HepG2 (cell line): Measurements from ENCODE around the gene FAM229B. TPM values are rescaled to one million over a fixed set of nuclear protein-coding genes. Genes with fewer than 3 reads are reported as not detected.

Experiments
- ATAC-seq: fragments of 200-7000 bp; cut with Tn5 transposase; 3 replicates; pipeline ENCODE4 v1.9.1; 2020; ENCODE audit warnings: mild to moderate bottlenecking, moderate library complexity
- BruUV-seq: library from RNA; stranded (reverse); fragments of 400-500 nt; replicated peaks from 2 replicates; lab custom pipeline; 2021; lab: Mats Ljungman, UMichigan
- CTCF ChIA-PET: fragments of 300-600 bp; formaldehyde crosslinking; extraction: SDS; loops from one replicate; lab custom pipeline; 2021; ENCODE audit warnings: low total read pairs, inconsistent platforms, low intra/inter-chr PET ratio; lab: Yijun Ruan, JAX
- POLR2A ChIA-PET: fragments of 350-600 bp; sonication (Branson Sonifier 250); formaldehyde crosslinking; loops from one replicate; lab custom pipeline; 2020; ENCODE audit warnings: antibody characterized with exemption, inconsistent platforms; lab: Yijun Ruan, JAX
- DNase-seq: peaks from one replicate; pipeline ENCODE4 v3.0.0-alpha.2; 2015; ENCODE audit warnings: low spot score
- FAIRE-seq: peaks from 3 replicates; lab custom pipeline; 2011; peaks lifted over from hg19 to GRCh38; lab: Jason Lieb, UNC
- H2AFZ ChIP-seq: one replicate; pipeline ENCODE4 v1.6.1; 2011; ENCODE audit warnings: low read length, inconsistent platforms
- H3K27ac ChIP-seq: fragments of 300-600 bp; 3 replicates; pipeline ENCODE4 v1.8.0; 2011; ENCODE audit warnings: mixed run types, mild to moderate bottlenecking, mixed read lengths, low read length, inconsistent platforms; ENCODE audit not compliant: insufficient read depth; ENCODE audit errors: extremely low read length
- H3K27me3 ChIP-seq, 2 experiments: fragments of 200-600 bp in 1 of 2; 2 replicates in 1 of 2; 3 replicates in 1 of 2; pipeline versions ENCODE4 v1.6.0 to v1.8.0; 2011; ENCODE audit warnings: low read length in 2 of 2, mild to moderate bottlenecking in 2 of 2, moderate library complexity in 2 of 2, inconsistent platforms in 1 of 2; ENCODE audit not compliant: insufficient read depth in 2 of 2, control insufficient read depth in 1 of 2
- H3K36me3 ChIP-seq, 2 experiments: fragments of 200-600 bp in 1 of 2; replicated peaks in 1 of 2; 2 replicates in 1 of 2; 3 replicates in 1 of 2; pipeline versions ENCODE4 v1.5.1 to v1.8.0; 2011; ENCODE audit warnings: low read length in 2 of 2, inconsistent platforms in 1 of 2; ENCODE audit not compliant: insufficient read depth in 2 of 2, control insufficient read depth in 1 of 2
- H3K4me1 ChIP-seq: 2 replicates; pipeline ENCODE4 v1.5.1; 2012; ENCODE audit warnings: low read length, inconsistent platforms; ENCODE audit not compliant: insufficient read depth
- H3K4me2 ChIP-seq: 2 replicates; pipeline ENCODE4 v1.6.0; 2011; ENCODE audit warnings: low read depth, low read length, inconsistent platforms
- H3K4me3 ChIP-seq, 3 experiments: fragments of 200-600 bp in 1 of 3; sonication (generic), shearing (Covaris generic) in 1 of 3; replicated peaks in 1 of 3; 2 replicates each; pipeline ENCODE4 v1.5.1; 2011 to 2016; ENCODE audit warnings: low read length in 3 of 3, inconsistent platforms in 2 of 3, low read depth in 2 of 3, mild to moderate bottlenecking in 2 of 3, control low read depth in 1 of 3, mixed read lengths in 1 of 3; ENCODE audit not compliant: insufficient read depth in 1 of 3
- H3K79me2 ChIP-seq: one replicate; pipeline ENCODE4 v1.6.1; 2011; ENCODE audit warnings: low read length, inconsistent platforms; ENCODE audit not compliant: insufficient read depth
- H3K9ac ChIP-seq: 2 replicates; pipeline ENCODE4 v1.6.0; 2011; ENCODE audit warnings: mild to moderate bottlenecking, low read depth, low read length, inconsistent platforms; ENCODE audit not compliant: insufficient read depth
- H3K9me3 ChIP-seq: 2 replicates; pipeline ENCODE4 v1.5.1; 2012; ENCODE audit warnings: mild to moderate bottlenecking, low read length
- H4K20me1 ChIP-seq: 2 replicates; pipeline ENCODE4 v1.6.0; 2011; ENCODE audit warnings: inconsistent platforms, mild to moderate bottlenecking, low read length, moderate library complexity; ENCODE audit not compliant: insufficient read depth
- FOXJ3 ChIP-seq: sonication (generic); formaldehyde crosslinking; IDR thresholded peaks from 2 replicates; pipeline ENCODE4 v1.4.0; 2020; ENCODE audit warnings: missing genetic modification reagents, mild to moderate bottlenecking, borderline replicate concordance
- IRF2 ChIP-seq: IDR thresholded peaks from 2 replicates; pipeline ENCODE4 v1.6.1; 2018; ENCODE audit warnings: missing genetic modification reagents, missing compliant biosample characterization
- KDM4B ChIP-seq: sonication (generic); formaldehyde crosslinking; IDR thresholded peaks from 2 replicates; pipeline ENCODE4 v1.4.0; 2020; ENCODE audit warnings: missing genetic modification reagents
- SMARCC2 ChIP-seq: fragments of 450-650 bp; IDR thresholded peaks from 2 replicates; pipeline ENCODE4 v1.6.1; 2017; ENCODE audit warnings: antibody characterized with exemption, mild to moderate bottlenecking
- STAT6 ChIP-seq: sonication (generic); formaldehyde crosslinking; IDR thresholded peaks from 2 replicates; pipeline ENCODE4 v1.4.0; 2020; ENCODE audit warnings: missing genetic modification reagents, mild to moderate bottlenecking, borderline replicate concordance
- TBP ChIP-seq: sonication (generic); formaldehyde crosslinking; IDR thresholded peaks from 2 replicates; pipeline ENCODE4 v1.5.0; 2020; ENCODE audit warnings: missing genetic modification reagents
- ZNF317 ChIP-seq: sonication (generic); formaldehyde crosslinking; IDR thresholded peaks from 2 replicates; pipeline ENCODE4 v1.5.0; 2020; ENCODE audit warnings: mild to moderate bottlenecking, missing genetic modification reagents
- ZNF343 ChIP-seq: sonication (generic); formaldehyde crosslinking; IDR thresholded peaks from 2 replicates; pipeline ENCODE4 v1.4.0; 2020; ENCODE audit warnings: mild to moderate bottlenecking, missing genetic modification reagents
- ZNF766 ChIP-seq: sonication (generic); formaldehyde crosslinking; IDR thresholded peaks from 2 replicates; pipeline ENCODE4 v1.5.0; 2020; ENCODE audit warnings: missing genetic modification reagents, borderline replicate concordance
- WGBS: methylation state at CpG from one replicate; pipeline ENCODE4 v1.1.6; 2017; ENCODE audit warnings: low lambda C conversion rate; 5-methylcytosine and 5-hydroxymethylcytosine counted together
- in situ Hi-C: cut with HindIII; loops from 2 replicates; pipeline ENCODE4 v1.10.0; 2017; ENCODE audit warnings: low pct_unique_long_range_greater_than_20kb; ENCODE audit not compliant: extremely low pct_ligation_motif_present
- intact Hi-C: fragments of 100-400 bp; cut with micrococcal nuclease; formaldehyde crosslinking; loops from one replicate; pipeline ENCODE4 v1.10.0; 2022; ENCODE audit not compliant: unreplicated experiment
- polyA plus RNA-seq, 8 experiments: library from polyadenylated mRNA; depleted of rRNA in 3 of 8; stranded (reverse) in 7 of 8; unstranded in 1 of 8; fragments of >200 nt; fragmentation: Illumina TruSeq in 4 of 8; extraction: Trizol in 4 of 8; gene quantifications; 2 replicates each; pipeline versions ENCODE4 v1.2.1 to v1.2.3, GENCODE V29; 2011 to 2016; ENCODE audit warnings: low read depth in 4 of 8, missing spikeins in 1 of 8, mixed read lengths in 1 of 8; ENCODE audit not compliant: insufficient read depth in 1 of 8
- total RNA-seq, 5 experiments: library from RNA; depleted of rRNA; stranded (reverse); fragments of >200 nt; fragmentation: Illumina TruSeq; extraction: Trizol; gene quantifications; 2 replicates each; pipeline ENCODE4 v1.2.3, GENCODE V29; 2016; ENCODE audit warnings: low read depth in 1 of 5
- TF ChIP-seq, protein P1 (sequence below): sonication (generic); formaldehyde crosslinking; IDR thresholded peaks from 2 replicates; pipeline ENCODE4 v1.4.0; 2020; ENCODE audit warnings: low read depth, mild to moderate bottlenecking, missing genetic modification reagents

Gene FAM229B
- total and polyA plus RNA-seq, 2 of the 13 experiments (the other 11 are each of a cell fraction or from before 2014, with no cell fraction given): 11.3 to 19.5 TPM

DNA sequence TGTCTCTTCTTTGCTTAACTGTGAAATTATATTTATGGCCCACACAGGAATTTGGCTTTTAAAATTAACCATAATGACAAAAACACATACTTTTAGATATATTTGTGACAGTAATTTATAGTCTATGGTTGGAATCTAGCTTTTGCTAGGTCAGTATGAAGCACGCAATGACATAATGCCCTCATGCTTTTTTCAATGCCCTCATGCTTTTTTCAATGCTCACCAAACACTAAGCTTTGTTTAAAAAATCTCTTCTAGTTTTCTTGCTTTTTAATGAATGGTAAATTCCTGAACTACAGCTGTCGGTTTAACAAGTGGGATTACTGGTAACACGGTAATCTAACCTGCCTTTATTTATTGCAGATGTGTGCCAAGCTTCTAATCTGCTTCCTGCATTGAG is 20.8 kb upstream of the FAM229B start:
- ATAC-seq: no peak
- Histone ChIP-seq H3K4me1 (no peaks in the 10 kb centered on the region), H3K4me3 (no peak overlapping the region), H4K20me1 (no peaks in the 10 kb centered on the region), H3K27ac (no peak overlapping the region), H3K27me3 (no peaks in the 10 kb centered on the region), H3K4me2 (no peak overlapping the region), H3K9me3 (no peaks in the 10 kb centered on the region), H3K36me3 (no peaks in the 10 kb centered on the region; a peak in 1 of 5 replicates), H2AFZ (no peak overlapping the region), H3K9ac (no peak overlapping the region), H3K79me2 (no peaks in the 10 kb centered on the region)
- ChIA-PET CTCF (no interaction called here), POLR2A (no interaction called here)
- intact Hi-C loops: no loop called here
- TF ChIP-seq, protein P1, sequence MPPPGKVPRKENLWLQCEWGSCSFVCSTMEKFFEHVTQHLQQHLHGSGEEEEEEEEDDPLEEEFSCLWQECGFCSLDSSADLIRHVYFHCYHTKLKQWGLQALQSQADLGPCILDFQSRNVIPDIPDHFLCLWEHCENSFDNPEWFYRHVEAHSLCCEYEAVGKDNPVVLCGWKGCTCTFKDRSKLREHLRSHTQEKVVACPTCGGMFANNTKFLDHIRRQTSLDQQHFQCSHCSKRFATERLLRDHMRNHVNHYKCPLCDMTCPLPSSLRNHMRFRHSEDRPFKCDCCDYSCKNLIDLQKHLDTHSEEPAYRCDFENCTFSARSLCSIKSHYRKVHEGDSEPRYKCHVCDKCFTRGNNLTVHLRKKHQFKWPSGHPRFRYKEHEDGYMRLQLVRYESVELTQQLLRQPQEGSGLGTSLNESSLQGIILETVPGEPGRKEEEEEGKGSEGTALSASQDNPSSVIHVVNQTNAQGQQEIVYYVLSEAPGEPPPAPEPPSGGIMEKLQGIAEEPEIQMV (CRISPR knock-in tag): no peak
- TF ChIP-seq IRF2 (CRISPR knock-in tag) (no peak), STAT6 (CRISPR knock-in tag) (no peak), TBP (CRISPR knock-in tag) (no peak), ZNF766 (CRISPR knock-in tag) (no peak), ZNF343 (CRISPR knock-in tag) (no peak), FOXJ3 (CRISPR knock-in tag) (no peak), KDM4B (CRISPR knock-in tag) (no peak), SMARCC2 (no peak), ZNF317 (no peak)
- 68% methylated on average over 3 of the region's 3 CpGs for WGBS
- FAIRE-seq: no peak
- DNase-seq: no peak
- BruUV-seq: no TSS peak
- in situ Hi-C loops: no loop called here
